ENCODE data around the gene SLC30A1.

The SLC30A1 gene

GRCh38 chr1:211591980-211592493 lies 13.1 kb upstream of the SLC30A1 start:
- POLR2A ChIA-PET: interaction anchor here (1.2 kb wide), 1 partner anchor 13 kb away, joined by 3 read pairs; the partner anchor contains the start of gene SLC30A1

GRCh38 chr1:211589782-211590721 lies 11.1 kb upstream of the SLC30A1 start:
- ChIA-PET CTCF (interaction anchor here (1.5 to 2.3 kb wide), 2 partner anchors 11 to 64 kb away, joined by 3 to 13 read pairs; partner anchors contain the start of gene SLC30A1), POLR2A (no interaction called here)
- TF ChIP-seq CTCF (IDR thresholded peaks at IDR 0.05; ENCODE audit: insufficient read depth, low read length, missing control alignments): no peak
- H3K4me3 ChIP-seq (ENCODE audit: low read depth, low read length): no peak overlapping the region
- no peak for DNase-seq (ENCODE audit: low read depth, low spot score)

More at GRCh38 chr1:211591980-211592493, 13.1 kb upstream of the SLC30A1 start:
- TF ChIP-seq CTCF (IDR thresholded peaks at IDR 0.05; ENCODE audit: insufficient read depth, low read length, missing control alignments): no peak
- H3K4me3 ChIP-seq (ENCODE audit: low read depth, low read length): peak overlapping the region; percentile 19
- CTCF ChIA-PET: interaction anchor here (0.9 to 1.0 kb wide), 2 partner anchors 33 to 59 kb away, joined by 3 to 4 read pairs; no protein-coding TSS in a partner anchor
- DNase-seq (ENCODE audit: low read depth, low spot score): no peak

GRCh38 chr1:211588711-211589110 lies 9.8 kb upstream of the SLC30A1 start:
- no peak overlapping the region for H3K4me3 ChIP-seq (ENCODE audit: low read depth, low read length)
- CTCF ChIA-PET: interaction anchor here (0.8 to 2.3 kb wide), 4 partner anchors 9 to 74 kb away, joined by 3 to 13 read pairs (median 4); partner anchors contain the start of gene SLC30A1
- POLR2A ChIA-PET: no interaction called here
- no peak for TF ChIP-seq CTCF (IDR thresholded peaks at IDR 0.05; ENCODE audit: insufficient read depth, low read length, missing control alignments)
- no peak for DNase-seq (ENCODE audit: low read depth, low spot score)

- ChIA-PET POLR2A (no interaction called here), CTCF (interaction anchor here (1.0 to 1.4 kb wide), 2 partner anchors 67 to 72 kb away, joined by 3 read pairs; no protein-coding TSS in a partner anchor)
- no peak overlapping the region for H3K4me3 ChIP-seq (ENCODE audit: low read depth, low read length)
- no peak for DNase-seq (ENCODE audit: low read depth, low spot score)
- TF ChIP-seq CTCF (IDR thresholded peaks at IDR 0.05; ENCODE audit: insufficient read depth, low read length, missing control alignments): no peak
Observed at GRCh38 chr1:211587123-211587522, 8.2 kb upstream of the SLC30A1 start.

- TF ChIP-seq CTCF (IDR thresholded peaks at IDR 0.05; ENCODE audit: insufficient read depth, low read length, missing control alignments): no peak
- H3K4me3 ChIP-seq (ENCODE audit: low read depth, low read length): no peak overlapping the region
- POLR2A ChIA-PET: no interaction called here
- CTCF ChIA-PET: interaction anchor here (1.0 kb wide), 1 partner anchor 68 kb away, joined by 3 read pairs; no protein-coding TSS in a partner anchor
- DNase-seq (ENCODE audit: low read depth, low spot score): no peak
Observed at GRCh38 chr1:211586538-211586937, 7.6 kb upstream of the SLC30A1 start.
